Endothelial cell of umbilical vein (primary cell): Measurements from ENCODE around the gene HELQ. TPM values are rescaled to one million over a fixed set of nuclear protein-coding genes. Genes with fewer than 3 reads are reported as not detected.

ENCODE experiments used
- BruUV-seq: library from RNA; stranded (reverse); fragments of 400-500 nt; replicated peaks from 2 replicates; lab custom pipeline; 2021; lab: Mats Ljungman, UMichigan
- CTCF ChIA-PET: fragments of 300-600, 350-600 bp; sonication (Branson Sonifier 250); formaldehyde crosslinking; loops from one replicate; lab custom pipeline; 2021; ENCODE audit warnings: antibody characterized with exemption, inconsistent platforms; lab: Charles Lee
- POLR2A ChIA-PET: fragments of 300-600, 350-600 bp; sonication (Branson Sonifier 250); formaldehyde crosslinking; loops from one replicate; lab custom pipeline; 2021; ENCODE audit warnings: antibody characterized with exemption, inconsistent platforms; lab: Charles Lee
- DNase-seq: peaks from one replicate; pipeline ENCODE4 v3.0.0-alpha.2; 2011; ENCODE audit warnings: low read depth, low spot score
- FAIRE-seq: peaks from 2 replicates; lab custom pipeline; 2011; peaks lifted over from hg19 to GRCh38; lab: Jason Lieb, UNC
- H2AFZ ChIP-seq: 2 replicates; pipeline ENCODE4 v1.6.0; 2012; ENCODE audit warnings: low read depth, low read length, control low read depth, inconsistent platforms
- H3K27ac ChIP-seq: 2 replicates; pipeline ENCODE4 v1.5.1; 2011; ENCODE audit warnings: low read depth, mild to moderate bottlenecking, control low read depth, low read length, moderate library complexity; ENCODE audit not compliant: insufficient read depth
- H3K27me3 ChIP-seq, 2 experiments: 2 replicates each; pipeline versions ENCODE4 v1.6.0 to v1.6.1; 2011; ENCODE audit warnings: low read length in 2 of 2, mixed read lengths in 1 of 2; ENCODE audit not compliant: control insufficient read depth in 2 of 2, insufficient read depth in 2 of 2
- H3K36me3 ChIP-seq, 2 experiments: 2 replicates in 1 of 2; 3 replicates in 1 of 2; pipeline ENCODE4 v1.5.1; 2011; ENCODE audit warnings: low read length in 2 of 2, mild to moderate bottlenecking in 1 of 2, moderate library complexity in 1 of 2; ENCODE audit not compliant: control insufficient read depth in 2 of 2, insufficient read depth in 2 of 2; ENCODE audit errors: extremely low read depth in 1 of 2
- H3K4me1 ChIP-seq: 3 replicates; pipeline ENCODE4 v1.5.1; 2011; ENCODE audit warnings: mild to moderate bottlenecking, low read length; ENCODE audit not compliant: control insufficient read depth, insufficient read depth; ENCODE audit errors: extremely low read depth
- H3K4me2 ChIP-seq: 2 replicates; pipeline ENCODE4 v1.6.1; 2011; ENCODE audit warnings: low read length, control low read depth, mixed read lengths; ENCODE audit not compliant: insufficient read depth
- H3K4me3 ChIP-seq, 3 experiments: fragments of 200-600 bp in 1 of 3; sonication (generic), shearing (Covaris generic) in 1 of 3; replicated peaks in 1 of 3; 2 replicates each; pipeline ENCODE4 v1.5.1; 2011 to 2016; ENCODE audit warnings: control low read depth in 3 of 3, low read length in 3 of 3, mild to moderate bottlenecking in 2 of 3, inconsistent platforms in 1 of 3, low read depth in 1 of 3, moderate library complexity in 1 of 3; ENCODE audit not compliant: insufficient read depth in 1 of 3
- H3K79me2 ChIP-seq: 2 replicates; pipeline ENCODE4 v1.6.0; 2012; ENCODE audit warnings: low read length, inconsistent platforms; ENCODE audit not compliant: control insufficient read depth, insufficient read depth
- H3K9ac ChIP-seq: replicated peaks from 2 replicates; pipeline ENCODE3; 2011; ENCODE audit warnings: low read length, control low read depth; ENCODE audit not compliant: insufficient read depth; ENCODE audit errors: extremely low read depth
- H3K9me1 ChIP-seq: replicated peaks from 3 replicates; pipeline ENCODE4 v1.6.0; 2011; ENCODE audit warnings: mild to moderate bottlenecking, low read length; ENCODE audit not compliant: control insufficient read depth, insufficient read depth; ENCODE audit errors: extremely low read depth
- H3K9me3 ChIP-seq: replicated peaks from 2 replicates; pipeline ENCODE4 v1.5.1; 2012; ENCODE audit warnings: low read length, inconsistent platforms; ENCODE audit not compliant: control insufficient read depth, insufficient read depth
- H4K20me1 ChIP-seq: replicated peaks from 2 replicates; pipeline ENCODE3; 2011; ENCODE audit warnings: mild to moderate bottlenecking, low read length; ENCODE audit not compliant: control insufficient read depth, insufficient read depth; ENCODE audit errors: extremely low read depth
- CTCF ChIP-seq, 2 donors: IDR thresholded peaks; 1 replicate in 1 of 2; 2 replicates in 1 of 2; pipeline ENCODE4 v1.5.1; 2011; ENCODE audit warnings: low read length in 2 of 2, mild to moderate bottlenecking in 2 of 2, moderate library complexity in 2 of 2, control low read depth in 1 of 2, inconsistent platforms in 1 of 2, low read depth in 1 of 2; ENCODE audit not compliant: insufficient read depth in 1 of 2; ENCODE audit errors: extremely low read depth in 1 of 2
- EZH2 ChIP-seq: IDR thresholded peaks from 2 replicates; pipeline ENCODE4 v1.6.1; 2012; ENCODE audit warnings: borderline replicate concordance, low read depth, mild to moderate bottlenecking, moderate library complexity, low read length, inconsistent platforms; ENCODE audit not compliant: severe bottlenecking
- FOS ChIP-seq: IDR thresholded peaks from 2 replicates; pipeline ENCODE4 v1.6.1; 2011; ENCODE audit warnings: mild to moderate bottlenecking, low read length, moderate library complexity, borderline replicate concordance; ENCODE audit not compliant: insufficient read depth
- GATA2 ChIP-seq: IDR thresholded peaks from 2 replicates; pipeline ENCODE4 v1.7.0; 2011; ENCODE audit warnings: low read depth, mild to moderate bottlenecking, moderate library complexity, mixed read lengths, low read length; ENCODE audit not compliant: insufficient read length, insufficient read depth
- MYC ChIP-seq: IDR thresholded peaks from one replicate; pipeline ENCODE4 v1.6.1; 2011; ENCODE audit warnings: mild to moderate bottlenecking, low read depth, low read length
- POLR2A ChIP-seq: IDR thresholded peaks from 2 replicates; pipeline ENCODE4 v1.6.1; 2012; ENCODE audit warnings: low read depth, mild to moderate bottlenecking, control low read depth, low read length
- POLR2AphosphoS5 ChIP-seq: IDR thresholded peaks from 2 replicates; pipeline ENCODE4 v1.6.1; 2012; ENCODE audit warnings: low read depth, mild to moderate bottlenecking, control low read depth, low read length, moderate library complexity; ENCODE audit not compliant: insufficient read depth
- dilution Hi-C: fragments of 300-500 bp; cut with MboI; formaldehyde crosslinking; loops from one replicate; pipeline ENCODE4 v1.15.0; 2019; ENCODE audit warnings: low sequenced_read_pairs; ENCODE audit not compliant: extremely low pct_ligation_motif_present
- intact Hi-C: fragments of 100-400 bp; cut with micrococcal nuclease; formaldehyde crosslinking; loops from one replicate; pipeline ENCODE4 v1.10.0; 2022
- polyA plus RNA-seq, 4 experiments: library from polyadenylated mRNA; depleted of rRNA in 3 of 4; stranded (reverse) in 3 of 4; unstranded in 1 of 4; fragments of >200 nt; gene quantifications; 2 replicates each; pipeline versions ENCODE4 v1.2.1 to v1.2.3, GENCODE V29; 2011 to 2012; ENCODE audit warnings: missing spikeins in 1 of 4
- total RNA-seq: library from RNA; stranded (reverse); gene quantifications from 2 replicates; pipeline ENCODE4 v1.2.3, GENCODE V29; 2021

The HELQ gene
- total and polyA plus RNA-seq, 2 donors (not counting 3 experiments of a cell fraction or from before 2014, with no cell fraction given), result 8.7 to 11.1 TPM

- Histone ChIP-seq H3K27me3 (no peaks in the 10 kb centered on the region), H3K4me1 (no peaks in the 10 kb centered on the region), H3K36me3 (no peaks in the 10 kb centered on the region), H3K4me2 (no peak overlapping the region), H3K79me2 (no peaks in the 10 kb centered on the region), H3K9ac (no peak overlapping the region), H2AFZ (no peak overlapping the region), H3K27ac (no peak overlapping the region), H4K20me1 (no peaks in the 10 kb centered on the region), H3K9me3 (no peaks in the 10 kb centered on the region), H3K4me3 (no peak overlapping the region), H3K9me1 (no peaks in the 10 kb centered on the region)
- POLR2A ChIA-PET, result no interaction called here
- intact Hi-C loops, result no loop called here
- FAIRE-seq (no peak), DNase-seq (no peak)
- CTCF ChIA-PET, result interaction anchor here (1.1 to 2.1 kb wide), 4 partner anchors 10 to 60 kb away, joined by 3 to 10 read pairs (median 4); no protein-coding TSS in a partner anchor
- TF ChIP-seq POLR2A (no peak), GATA2 (no peak), CTCF (IDR thresholded peaks at IDR 0.05; ENCODE audit: extremely low read depth in 1 of 2, insufficient read depth in 1 of 2, low read depth in 1 of 2, low read length in 2 of 2) (no peak), MYC (no peak), FOS (no peak), EZH2 (no peak), POLR2AphosphoS5 (no peak)
- no TSS peak for BruUV-seq
- dilution Hi-C loops, result no loop called here
Measured at GRCh38 chr4:83372931-83373330, 82.7 kb downstream of the HELQ start.
